Measurements from ENCODE around the gene POU6F2.
A peak's percentile ranks its signal among the peaks of the same experiment; 100 is the strongest.

POU6F2 gene

DNA sequence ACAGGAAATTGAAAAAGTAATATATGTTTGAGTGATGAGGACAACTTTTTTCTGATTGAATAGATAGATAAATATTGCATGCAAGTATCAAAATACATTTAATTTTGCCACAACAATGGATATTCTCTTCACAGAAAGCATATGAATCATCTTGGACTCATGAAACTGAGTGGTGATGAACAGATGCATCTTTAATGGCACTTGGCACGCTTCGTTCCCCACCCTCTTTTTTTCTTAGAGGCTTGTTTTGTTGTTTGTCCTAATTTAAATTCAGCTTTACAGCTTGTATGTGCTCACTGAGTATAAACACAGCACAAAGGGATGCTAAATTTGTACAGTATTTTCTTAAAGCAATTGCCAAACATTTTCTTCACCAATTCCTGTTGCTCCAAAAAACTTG is 443.5 kb downstream of the POU6F2 start:
- in situ Hi-C loops (cut with HindIII; ENCODE audit: low pct_ligation_motif_present, low pct_unique_long_range_greater_than_20kb, low sequenced_read_pairs) = no loop called here
- no peak for DNase-seq

DNA sequence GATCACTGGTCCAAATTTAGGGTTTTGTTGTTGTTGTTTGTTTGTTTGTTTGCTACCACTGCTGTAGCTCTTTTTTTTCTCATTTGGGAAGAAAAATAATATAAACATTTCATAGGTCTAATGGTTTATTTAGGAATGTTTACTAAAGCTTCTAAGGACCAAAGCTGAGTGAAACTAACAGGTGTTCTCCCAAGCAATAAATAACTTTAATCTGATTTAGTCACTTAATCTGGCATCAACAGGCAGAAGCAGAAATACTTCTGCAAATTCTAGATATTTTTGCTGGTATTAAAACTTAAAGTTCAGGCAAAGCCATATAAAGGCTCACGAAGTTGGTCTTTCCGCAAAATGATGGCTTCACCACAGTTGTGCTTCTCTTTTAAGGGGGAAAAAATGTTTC is 444.0 kb downstream of the POU6F2 start:
- in situ Hi-C loops (cut with HindIII; ENCODE audit: low pct_ligation_motif_present, low pct_unique_long_range_greater_than_20kb, low sequenced_read_pairs) = no loop called here
- no peak for DNase-seq

DNA sequence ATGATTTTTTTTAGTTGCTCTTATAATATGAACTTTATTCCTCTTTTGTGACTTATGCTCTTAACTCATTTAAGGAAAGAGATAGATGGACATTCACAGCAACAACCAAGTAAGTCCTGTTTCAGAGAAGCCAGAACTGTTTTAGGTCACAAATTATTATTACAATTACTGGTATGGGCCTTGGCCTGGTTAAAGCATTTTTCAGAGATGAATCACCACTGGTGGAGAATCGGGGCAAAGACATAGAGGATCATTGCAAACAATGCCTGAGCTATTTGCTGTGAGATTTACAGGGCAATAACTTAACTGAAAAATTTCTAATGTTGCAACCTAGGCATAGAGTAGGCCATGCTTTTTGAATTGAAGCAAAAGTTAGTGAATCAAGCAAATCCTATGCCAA is 450.5 kb downstream of the POU6F2 start:
- DNase-seq = peak; percentile 53
- in situ Hi-C loops (cut with HindIII; ENCODE audit: low pct_ligation_motif_present, low pct_unique_long_range_greater_than_20kb, low sequenced_read_pairs) = no loop called here

DNA sequence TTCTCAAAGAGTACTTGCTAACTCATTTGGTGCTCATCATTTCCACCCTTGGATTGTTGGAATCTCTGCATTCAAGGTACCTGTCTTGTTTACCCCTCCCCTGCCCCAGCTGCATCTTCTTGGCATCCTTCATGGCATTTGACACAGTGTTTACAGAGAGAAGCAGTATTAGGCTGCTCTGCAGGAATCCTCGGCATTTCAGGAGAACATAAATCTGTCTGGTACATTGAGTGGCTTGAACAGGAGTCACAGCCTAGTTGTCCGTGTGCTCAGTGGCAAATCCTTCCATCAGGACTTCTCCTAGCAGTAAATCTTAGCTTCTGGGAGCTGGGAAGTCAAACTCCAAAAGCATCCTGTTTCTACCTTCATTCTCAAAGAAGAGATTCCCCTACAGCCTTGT is 451.7 kb downstream of the POU6F2 start:
- in situ Hi-C loops (cut with HindIII; ENCODE audit: low pct_ligation_motif_present, low pct_unique_long_range_greater_than_20kb, low sequenced_read_pairs) = no loop called here
- no peak for DNase-seq

DNA sequence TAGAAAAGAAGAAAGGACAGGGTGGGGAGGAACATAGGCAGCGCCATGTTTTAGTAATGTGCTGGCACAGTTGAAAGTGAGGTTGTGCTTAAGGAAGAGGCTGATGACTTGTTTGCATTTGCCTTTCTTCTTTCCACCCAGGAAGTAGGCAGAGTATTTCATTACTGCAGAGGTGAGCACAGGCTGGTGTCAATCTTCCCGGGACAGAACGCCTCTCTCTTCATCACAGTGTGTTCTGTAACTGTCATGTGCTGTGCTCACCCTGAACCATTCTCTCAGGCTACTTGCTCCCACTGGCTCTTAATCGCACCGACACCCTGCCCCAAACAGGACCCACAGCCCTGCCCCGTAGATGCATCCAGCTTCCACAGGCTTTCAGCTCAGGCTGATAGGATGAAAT is 452.7 kb downstream of the POU6F2 start:
- in situ Hi-C loops (cut with HindIII; ENCODE audit: low pct_ligation_motif_present, low pct_unique_long_range_greater_than_20kb, low sequenced_read_pairs) = no loop called here
- DNase-seq = no peak

DNA sequence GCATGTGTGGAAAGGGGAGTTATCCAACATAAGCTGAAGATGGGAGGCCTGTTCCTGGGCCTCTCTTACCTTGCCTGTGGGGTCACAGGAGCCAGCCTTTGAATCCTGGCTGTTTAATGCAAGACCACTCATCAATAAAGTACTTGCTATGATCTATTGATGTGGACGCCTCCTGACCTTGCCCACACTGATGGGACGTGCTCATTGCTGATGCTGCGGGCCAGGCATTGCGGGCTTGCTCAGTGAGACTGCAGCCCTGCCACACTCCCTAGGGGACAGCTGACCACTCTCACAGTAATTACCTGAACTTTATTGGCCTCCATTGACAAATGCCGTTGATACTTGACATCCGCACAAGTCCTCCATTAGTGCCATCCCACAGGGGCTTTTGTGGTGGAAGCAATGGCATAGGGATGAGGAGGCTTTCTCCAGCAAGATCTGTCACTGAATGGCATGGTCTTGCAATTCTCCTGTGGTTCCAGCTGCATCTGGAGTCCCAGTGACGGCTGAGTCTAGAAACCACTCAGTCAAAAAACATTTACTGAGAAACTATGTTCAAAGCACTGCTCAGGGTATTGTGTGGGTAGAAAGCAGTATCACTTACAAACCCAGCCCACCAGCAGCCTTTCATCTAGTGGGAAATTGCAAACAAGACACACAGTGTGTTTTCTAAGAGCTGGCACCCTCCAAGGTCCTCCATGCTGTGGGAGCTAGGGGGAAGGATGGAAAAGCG is 453.4 kb downstream of the POU6F2 start:
- in situ Hi-C loops (cut with HindIII; ENCODE audit: low pct_ligation_motif_present, low pct_unique_long_range_greater_than_20kb, low sequenced_read_pairs) = no loop called here
- no peak for DNase-seq

DNA sequence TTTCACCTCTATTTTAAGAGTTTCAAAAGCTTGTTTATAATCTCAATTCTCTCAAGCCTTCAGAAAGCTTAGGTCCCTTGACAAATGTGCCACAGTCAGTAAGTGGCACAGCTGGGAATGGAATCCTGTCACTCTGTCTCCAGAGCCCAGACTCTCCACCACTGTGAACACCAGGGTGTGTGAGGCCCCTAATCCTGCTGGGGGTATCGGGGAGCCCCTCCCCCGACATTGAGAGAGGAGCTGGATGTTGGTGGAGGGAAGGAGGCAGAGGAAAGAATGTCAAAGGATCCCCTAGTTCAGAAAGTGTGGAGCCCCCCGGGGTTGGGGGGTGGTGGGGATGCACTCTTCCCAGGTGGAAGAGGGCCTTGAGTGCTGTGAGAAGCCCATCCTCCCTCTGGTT is 454.7 kb downstream of the POU6F2 start:
- in situ Hi-C loops (cut with HindIII; ENCODE audit: low pct_ligation_motif_present, low pct_unique_long_range_greater_than_20kb, low sequenced_read_pairs) = no loop called here
- DNase-seq = no peak

DNA sequence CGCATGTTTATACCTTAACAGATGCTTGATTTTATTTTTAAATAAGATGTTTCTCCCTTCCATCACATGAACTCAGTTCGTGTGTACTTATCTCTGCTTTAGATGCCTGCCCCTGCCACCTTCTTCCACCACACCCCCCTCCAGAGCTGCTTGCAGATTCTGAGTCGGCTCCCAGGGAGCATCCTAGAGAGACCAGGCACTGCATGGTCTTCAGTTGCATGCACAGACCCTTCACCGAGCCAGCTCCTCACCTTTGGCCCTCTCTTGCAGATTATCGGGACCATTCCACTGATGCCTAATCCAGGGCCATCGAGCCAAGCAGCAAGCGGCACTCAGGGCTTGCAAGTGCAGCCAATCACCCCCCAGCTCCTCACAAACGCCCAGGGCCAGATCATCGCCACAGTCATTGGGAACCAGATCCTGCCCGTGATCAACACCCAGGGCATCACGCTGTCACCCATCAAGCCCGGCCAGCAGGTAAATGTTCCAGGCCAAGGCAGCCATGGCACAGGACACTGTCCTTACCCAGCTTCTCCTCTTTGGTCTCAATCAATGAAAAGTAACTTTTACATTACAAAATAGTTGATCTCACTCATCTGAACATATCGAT is 455.2 kb downstream of the POU6F2 start:
- DNase-seq = no peak
- in situ Hi-C loops (cut with HindIII; ENCODE audit: low pct_ligation_motif_present, low pct_unique_long_range_greater_than_20kb, low sequenced_read_pairs) = no loop called here

DNA sequence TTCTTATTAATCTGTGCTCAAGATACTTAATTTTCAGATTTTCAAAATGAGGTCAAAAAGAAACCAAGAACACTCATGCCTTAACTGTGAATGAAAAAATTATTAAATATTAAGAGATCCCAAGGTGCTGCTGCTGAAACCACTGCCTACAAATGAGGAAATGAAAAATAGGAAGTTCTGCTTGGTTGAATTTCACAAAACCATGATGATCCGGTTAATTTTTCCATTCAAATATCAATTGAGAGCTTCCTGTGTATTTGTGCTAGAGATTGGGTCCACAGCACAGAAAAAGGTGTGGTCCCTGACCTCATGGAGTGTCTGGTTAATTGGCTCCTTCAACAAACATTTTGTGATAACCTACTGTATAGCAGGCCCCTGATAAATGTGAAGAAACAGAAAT is 455.8 kb downstream of the POU6F2 start:
- in situ Hi-C loops (cut with HindIII; ENCODE audit: low pct_ligation_motif_present, low pct_unique_long_range_greater_than_20kb, low sequenced_read_pairs) = no loop called here
- DNase-seq = no peak

DNA sequence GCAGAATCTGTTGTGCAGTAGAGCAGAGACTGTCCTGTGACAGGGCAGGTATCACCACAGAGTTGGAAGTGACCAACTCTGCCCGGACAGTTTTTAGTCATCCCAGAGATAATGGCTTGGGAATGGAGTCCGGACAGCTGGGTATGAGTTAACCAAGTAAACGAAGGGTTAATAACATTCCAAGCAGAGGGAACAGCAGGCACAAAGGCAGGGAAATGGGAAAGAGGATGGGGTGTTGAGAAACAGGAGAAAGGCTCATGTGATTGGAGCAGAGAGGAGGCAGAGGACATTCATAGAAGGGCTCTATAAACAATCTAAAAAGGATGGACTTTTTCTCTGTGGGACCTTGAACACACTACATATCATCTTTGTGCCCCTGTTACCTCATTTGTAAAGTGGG is 456.3 kb downstream of the POU6F2 start:
- in situ Hi-C loops (cut with HindIII; ENCODE audit: low pct_ligation_motif_present, low pct_unique_long_range_greater_than_20kb, low sequenced_read_pairs) = no loop called here

DNA sequence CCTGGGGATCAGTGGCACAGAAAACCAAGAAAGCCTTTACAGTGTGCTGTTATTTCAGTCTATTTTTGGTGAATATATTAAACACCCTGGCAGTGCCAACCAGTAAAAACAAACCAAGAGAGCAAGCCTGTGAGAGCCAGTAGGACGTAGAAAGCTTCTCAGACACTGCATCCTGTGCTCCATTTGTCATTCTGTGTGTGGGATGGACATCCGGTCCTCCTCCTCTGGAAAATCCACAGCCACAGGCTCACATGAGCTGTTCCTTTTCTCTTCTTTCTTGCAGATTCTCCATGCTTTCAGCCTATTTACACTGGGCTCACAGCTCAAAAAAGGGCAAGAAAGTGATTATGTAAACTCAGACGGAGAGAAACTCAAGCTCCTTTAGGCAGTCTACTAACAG is 468.8 kb downstream of the POU6F2 start:
- no peak for DNase-seq
- in situ Hi-C loops (cut with HindIII; ENCODE audit: low pct_ligation_motif_present, low pct_unique_long_range_greater_than_20kb, low sequenced_read_pairs) = no loop called here

More for the DNA sequence above, 456.3 kb downstream of the POU6F2 start:
- DNase-seq = no peak

DNA sequence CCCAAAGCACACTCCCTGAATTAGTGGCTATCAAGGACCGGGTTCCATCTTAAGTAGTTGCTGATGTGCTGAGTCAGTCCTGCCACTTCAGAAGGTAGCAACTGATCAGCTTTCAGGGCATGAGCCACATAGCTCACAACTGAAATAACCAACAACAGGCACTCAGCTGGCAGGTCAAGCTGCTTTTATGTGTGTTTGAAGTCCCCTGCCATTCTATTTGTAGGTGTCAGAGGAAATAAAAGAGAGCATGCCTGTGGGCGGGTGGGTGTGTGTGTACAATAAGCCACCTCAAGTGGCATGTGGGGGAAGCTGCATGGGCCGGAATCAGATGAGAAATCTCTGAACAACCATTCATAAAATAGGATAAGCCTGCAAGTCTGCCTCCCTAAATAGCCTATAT is 474.2 kb downstream of the POU6F2 start:
- in situ Hi-C loops (cut with HindIII; ENCODE audit: low pct_ligation_motif_present, low pct_unique_long_range_greater_than_20kb, low sequenced_read_pairs) = loop anchor here (25.0 kb wide), 1 partner anchor 515 kb away; no protein-coding TSS in a partner anchor

DNA sequence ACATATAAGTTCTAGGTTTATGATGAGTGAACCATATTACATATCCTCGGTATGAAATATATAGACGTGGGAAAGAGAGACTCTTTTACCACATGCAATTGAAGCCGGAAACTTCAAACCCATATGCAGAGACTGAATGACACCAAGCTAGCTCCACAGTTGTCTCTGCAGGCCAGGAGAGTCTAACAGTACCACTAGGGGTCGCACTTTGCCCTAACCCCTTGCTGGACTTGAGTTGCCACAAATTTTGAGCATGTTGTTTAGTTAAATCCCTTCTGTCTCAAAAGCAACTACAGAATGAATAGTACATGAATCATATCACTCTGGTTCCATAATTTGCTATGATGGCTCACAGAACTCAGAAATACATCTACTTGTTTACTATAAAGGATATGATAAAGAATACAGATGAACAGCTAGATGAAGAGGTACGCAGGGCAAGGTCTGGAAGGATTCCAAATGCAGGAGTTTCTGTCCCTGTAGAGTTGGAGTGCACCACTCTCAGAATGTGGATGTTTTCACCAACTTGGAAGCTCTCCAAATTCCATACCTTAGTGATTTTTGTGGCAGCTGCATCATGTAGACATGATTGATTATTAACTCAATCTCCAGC is 476.1 kb downstream of the POU6F2 start:
- DNase-seq = peak; percentile 74
- in situ Hi-C loops (cut with HindIII; ENCODE audit: low pct_ligation_motif_present, low pct_unique_long_range_greater_than_20kb, low sequenced_read_pairs) = loop anchor here (25.0 kb wide), 1 partner anchor 517 kb away; no protein-coding TSS in a partner anchor

More for the DNA sequence above, 474.2 kb downstream of the POU6F2 start:
- DNase-seq = no peak

DNA sequence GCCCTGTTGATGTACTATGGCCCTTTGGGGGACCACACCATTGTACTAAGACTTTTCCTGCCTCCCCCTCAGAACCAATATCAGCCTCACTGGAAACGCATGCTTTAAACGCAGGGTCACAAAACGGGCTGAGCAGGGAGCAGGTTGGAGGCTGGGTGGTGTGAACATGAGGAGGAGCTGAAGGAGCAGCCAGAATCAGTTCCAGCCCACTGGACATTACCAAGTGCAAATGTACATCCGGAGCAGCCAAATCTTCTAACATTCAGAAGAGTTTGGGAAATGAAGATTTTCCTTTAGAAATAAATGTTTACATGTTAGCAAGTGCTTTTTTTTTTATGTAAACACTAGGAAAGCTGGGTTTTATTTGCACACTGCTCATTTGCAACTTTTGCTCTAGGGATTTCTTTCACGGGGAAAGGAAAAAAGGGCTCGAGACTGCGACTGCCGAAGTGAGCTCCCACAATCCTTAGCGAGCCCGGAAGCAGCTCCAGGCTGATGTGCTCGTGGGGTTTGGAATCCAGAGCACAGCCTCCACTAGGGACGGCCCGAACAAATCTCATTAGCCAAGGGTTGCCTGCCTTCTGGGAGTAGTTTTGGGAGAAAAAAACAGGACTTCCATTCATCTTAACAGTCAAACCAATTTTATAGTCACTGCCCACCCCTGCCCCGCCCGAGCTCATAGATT is 480.5 kb downstream of the POU6F2 start:
- in situ Hi-C loops (cut with HindIII; ENCODE audit: low pct_ligation_motif_present, low pct_unique_long_range_greater_than_20kb, low sequenced_read_pairs) = loop anchor here (25.0 kb wide), 1 partner anchor 521 kb away; no protein-coding TSS in a partner anchor
- DNase-seq = no peak

DNA sequence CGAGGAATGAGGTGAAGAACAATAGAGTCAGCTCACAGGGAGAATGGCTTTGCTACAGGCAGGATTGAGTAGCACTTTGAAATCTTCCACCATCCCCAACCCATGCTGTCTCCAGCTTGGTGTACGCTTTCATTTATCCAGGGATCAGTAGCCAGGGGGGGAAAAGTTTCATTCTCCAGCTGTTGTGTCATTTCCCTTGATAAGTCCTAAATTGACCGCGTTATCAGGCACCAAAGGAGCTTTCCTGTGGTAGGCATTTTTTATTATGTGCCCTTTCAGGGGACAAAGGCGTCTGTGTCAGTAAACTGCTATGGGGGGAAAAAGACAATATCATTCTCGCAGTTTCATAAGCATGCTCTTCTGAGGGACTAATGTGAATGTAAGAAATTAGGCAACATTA is 481.9 kb downstream of the POU6F2 start:
- in situ Hi-C loops (cut with HindIII; ENCODE audit: low pct_ligation_motif_present, low pct_unique_long_range_greater_than_20kb, low sequenced_read_pairs) = loop anchor here (25.0 kb wide), 1 partner anchor 522 kb away; no protein-coding TSS in a partner anchor
- DNase-seq = no peak

DNA sequence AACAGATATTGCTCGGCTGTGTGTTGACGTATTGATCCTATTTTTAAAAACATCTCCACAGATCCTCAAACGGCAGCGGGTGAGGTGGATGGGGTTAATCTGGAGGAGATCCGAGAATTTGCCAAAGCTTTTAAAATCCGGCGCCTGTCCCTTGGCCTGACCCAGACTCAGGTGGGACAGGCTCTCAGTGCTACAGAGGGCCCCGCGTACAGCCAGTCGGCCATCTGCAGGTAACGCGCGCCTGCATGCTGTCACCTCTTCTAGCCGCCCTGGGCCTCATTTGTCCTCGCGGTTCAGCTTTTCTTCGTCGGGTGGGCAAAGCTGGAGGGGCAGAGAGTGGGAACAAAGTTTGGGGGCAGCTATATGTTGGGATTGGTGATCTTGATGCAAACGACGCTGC is 482.8 kb downstream of the POU6F2 start:
- no peak for DNase-seq
- in situ Hi-C loops (cut with HindIII; ENCODE audit: low pct_ligation_motif_present, low pct_unique_long_range_greater_than_20kb, low sequenced_read_pairs) = loop anchor here (25.0 kb wide), 1 partner anchor 523 kb away; no protein-coding TSS in a partner anchor

DNA sequence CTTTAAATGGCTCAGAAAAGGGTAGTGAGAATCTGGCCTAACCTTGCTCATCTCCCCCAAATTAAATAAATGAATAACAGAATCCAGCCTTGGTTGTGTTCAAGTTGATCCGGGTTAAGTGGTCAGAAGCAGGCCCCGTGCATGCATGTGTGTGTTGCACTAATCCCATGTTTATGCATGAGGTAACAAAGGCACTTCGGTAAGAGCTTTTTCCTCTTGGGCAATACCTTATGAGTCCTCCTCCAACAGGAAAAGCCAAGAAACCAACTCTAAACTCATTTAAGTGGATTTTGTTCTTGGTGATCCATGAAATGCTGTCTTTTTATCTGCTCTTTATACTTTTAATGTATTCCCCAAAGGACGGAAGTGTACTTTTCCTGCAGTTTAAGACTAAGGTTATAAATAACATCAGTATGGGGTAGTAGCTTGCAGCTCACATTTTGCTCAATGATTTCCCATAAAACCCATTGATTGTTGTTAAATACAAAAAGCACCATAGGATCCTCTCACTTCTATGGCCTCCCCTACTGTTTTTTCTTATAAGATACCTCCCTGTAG is 483.6 kb downstream of the POU6F2 start:
- no peak for DNase-seq
- in situ Hi-C loops (cut with HindIII; ENCODE audit: low pct_ligation_motif_present, low pct_unique_long_range_greater_than_20kb, low sequenced_read_pairs) = loop anchor here (25.0 kb wide), 1 partner anchor 524 kb away; no protein-coding TSS in a partner anchor

DNA sequence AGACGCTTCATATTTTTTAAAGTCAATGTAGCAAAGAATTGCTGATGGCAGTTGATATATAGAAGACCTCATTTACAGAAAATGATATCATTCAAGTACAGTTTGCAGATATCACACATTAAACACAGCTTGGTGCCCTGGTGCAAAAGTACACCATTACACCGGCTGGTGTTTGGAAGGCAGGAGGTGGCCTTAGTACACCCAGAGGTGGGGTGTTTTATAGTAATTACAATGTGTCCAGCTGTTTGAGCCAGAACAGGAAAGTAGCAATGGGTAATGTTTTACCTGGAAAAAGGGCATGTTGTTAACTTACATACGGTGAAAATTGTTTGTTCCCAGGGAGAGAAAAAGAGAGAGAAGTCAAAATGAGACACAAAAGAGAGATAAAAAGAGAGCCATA is 485.5 kb downstream of the POU6F2 start:
- in situ Hi-C loops (cut with HindIII; ENCODE audit: low pct_ligation_motif_present, low pct_unique_long_range_greater_than_20kb, low sequenced_read_pairs) = loop anchor here (25.0 kb wide), 1 partner anchor 526 kb away; no protein-coding TSS in a partner anchor
- DNase-seq = no peak
